KMS-11 (cell line): ENCODE results near the gene PPP4R3B.
"Not testable (repeated sequence)": the region's sequence is repeated elsewhere in the genome, so short reads cannot be mapped to it uniquely, and the experiment has no call there.

Source experiments
- H2AFZ ChIP-seq: fragments of 200-600 bp; sonication (generic); 2 replicates; pipeline ENCODE4 v1.6.1; 2016; ENCODE audit warnings: antibody characterized with exemption, mixed run types, low read depth
- H3K27ac ChIP-seq: fragments of 200-600 bp; sonication (generic); 2 replicates; pipeline ENCODE4 v1.6.1; 2016; ENCODE audit warnings: mild to moderate bottlenecking, mixed run types
- H3K27me3 ChIP-seq: fragments of 200-600 bp; sonication (generic); 2 replicates; pipeline ENCODE4 v1.6.1; 2017; ENCODE audit warnings: mild to moderate bottlenecking, low read depth, mixed run types, moderate library complexity; ENCODE audit not compliant: insufficient read depth
- H3K36me3 ChIP-seq: fragments of 200-600 bp; sonication (generic); 2 replicates; pipeline ENCODE4 v1.6.1; 2017; ENCODE audit warnings: mild to moderate bottlenecking, mixed run types; ENCODE audit not compliant: insufficient read depth
- H3K4me1 ChIP-seq: fragments of 200-600 bp; sonication (generic); 2 replicates; pipeline ENCODE4 v1.6.1; 2016; ENCODE audit warnings: mild to moderate bottlenecking, low read depth, mixed run types; ENCODE audit not compliant: poor library complexity, severe bottlenecking
- H3K4me2 ChIP-seq: fragments of 200-600 bp; sonication (generic); 2 replicates; pipeline ENCODE4 v1.7.0; 2016; ENCODE audit warnings: mild to moderate bottlenecking, mixed run types
- H3K4me3 ChIP-seq: fragments of 200-600 bp; sonication (generic); IDR thresholded peaks from 2 replicates; pipeline ENCODE4 v1.6.1; 2017; ENCODE audit warnings: low read depth, low read length, mixed read lengths; ENCODE audit not compliant: insufficient read depth
- H3K79me2 ChIP-seq: fragments of 200-600 bp; sonication (generic); 2 replicates; pipeline ENCODE4 v1.6.1; 2016; ENCODE audit warnings: low read depth, mixed run types; ENCODE audit not compliant: insufficient read depth
- H3K9ac ChIP-seq: fragments of 200-600 bp; sonication (generic); 2 replicates; pipeline ENCODE4 v1.6.1; 2016; ENCODE audit warnings: mild to moderate bottlenecking, mixed run types
- H4K20me1 ChIP-seq: fragments of 200-600 bp; sonication (generic); 2 replicates; pipeline ENCODE4 v1.6.1; 2016; ENCODE audit warnings: mild to moderate bottlenecking, mixed run types; ENCODE audit not compliant: insufficient read depth
- TF ChIP-seq, protein P1 (sequence below): fragments of 200-600 bp; sonication (generic); conservative IDR thresholded peaks from 2 replicates; pipeline ENCODE4 v1.6.1; 2017; ENCODE audit warnings: low read depth, mild to moderate bottlenecking, antibody characterized with exemption, low read length, moderate library complexity, mixed read lengths

PPP4R3B gene

DNA sequence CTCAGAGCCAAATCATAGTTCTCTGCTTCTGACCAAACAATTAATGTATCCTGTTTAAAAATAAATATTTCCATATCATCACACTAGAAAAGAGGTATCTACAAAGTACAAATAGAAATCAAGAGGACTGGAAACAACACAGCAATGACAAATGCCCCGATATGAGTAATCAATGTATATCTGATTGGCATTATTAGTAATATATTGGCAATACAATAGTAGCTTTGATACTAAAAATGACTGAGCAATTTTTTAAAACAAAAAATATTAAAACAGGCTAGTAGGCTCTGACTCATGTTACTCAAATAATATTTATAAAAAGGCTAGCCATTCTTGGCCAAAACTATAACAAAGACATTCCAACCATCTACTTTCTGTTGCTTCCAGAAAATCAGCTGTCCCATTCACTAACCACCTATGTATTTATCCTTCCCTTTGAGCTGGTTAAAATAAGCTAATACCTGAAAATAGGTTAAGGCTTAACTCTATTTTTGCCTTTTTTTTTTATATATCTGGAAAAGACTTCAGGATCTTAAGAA, 13.3 kb downstream of the PPP4R3B start:
- TF ChIP-seq, protein P1, sequence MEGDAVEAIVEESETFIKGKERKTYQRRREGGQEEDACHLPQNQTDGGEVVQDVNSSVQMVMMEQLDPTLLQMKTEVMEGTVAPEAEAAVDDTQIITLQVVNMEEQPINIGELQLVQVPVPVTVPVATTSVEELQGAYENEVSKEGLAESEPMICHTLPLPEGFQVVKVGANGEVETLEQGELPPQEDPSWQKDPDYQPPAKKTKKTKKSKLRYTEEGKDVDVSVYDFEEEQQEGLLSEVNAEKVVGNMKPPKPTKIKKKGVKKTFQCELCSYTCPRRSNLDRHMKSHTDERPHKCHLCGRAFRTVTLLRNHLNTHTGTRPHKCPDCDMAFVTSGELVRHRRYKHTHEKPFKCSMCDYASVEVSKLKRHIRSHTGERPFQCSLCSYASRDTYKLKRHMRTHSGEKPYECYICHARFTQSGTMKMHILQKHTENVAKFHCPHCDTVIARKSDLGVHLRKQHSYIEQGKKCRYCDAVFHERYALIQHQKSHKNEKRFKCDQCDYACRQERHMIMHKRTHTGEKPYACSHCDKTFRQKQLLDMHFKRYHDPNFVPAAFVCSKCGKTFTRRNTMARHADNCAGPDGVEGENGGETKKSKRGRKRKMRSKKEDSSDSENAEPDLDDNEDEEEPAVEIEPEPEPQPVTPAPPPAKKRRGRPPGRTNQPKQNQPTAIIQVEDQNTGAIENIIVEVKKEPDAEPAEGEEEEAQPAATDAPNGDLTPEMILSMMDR, result no peak
- Histone ChIP-seq H3K4me3 (no peak overlapping the region), H4K20me1 (peaks cover 7% of the 10 kb centered on the region; the same call in 1 of the 2 replicates), H3K9ac (no peak overlapping the region), H3K36me3 (no peaks in the 10 kb centered on the region), H3K27ac (no peak overlapping the region), H3K4me2 (no peak overlapping the region), H3K27me3 (no peaks in the 10 kb centered on the region), H3K4me1 (peaks cover 5% of the 10 kb centered on the region), H2AFZ (no peak overlapping the region), H3K79me2 (peaks cover 56% of the 10 kb centered on the region; the same call in 1 of the 2 replicates)

DNA sequence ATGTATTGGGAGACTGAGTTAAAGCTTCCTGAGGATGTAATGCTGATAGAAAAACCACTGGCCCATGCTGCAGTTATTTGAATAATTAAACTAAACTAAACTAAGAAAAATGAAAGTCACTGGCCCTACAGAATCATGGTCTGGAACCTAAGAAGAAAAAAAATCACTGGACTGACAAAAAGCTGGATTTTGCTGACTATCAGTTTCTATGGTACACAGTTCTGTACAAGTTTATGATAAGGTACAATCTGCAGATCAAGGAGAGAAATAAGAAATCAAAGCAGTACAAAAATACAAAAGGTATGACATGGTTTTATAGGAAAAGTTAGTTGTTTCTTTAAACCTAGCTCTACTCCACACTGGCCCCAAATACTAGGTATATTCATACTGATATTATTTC, 15.6 kb downstream of the PPP4R3B start:
- H3K79me2 ChIP-seq, result peaks cover 39% of the 10 kb centered on the region; the same call in 1 of the 2 replicates

GRCh38 chr2:55598056-55598795, 19.2 kb downstream of the PPP4R3B start:
- Histone ChIP-seq H3K4me2 (no peak overlapping the region), H3K9ac (no peak overlapping the region), H3K4me1 (peaks cover 5% of the 10 kb centered on the region), H3K4me3 (no peak overlapping the region), H2AFZ (no peak overlapping the region), H4K20me1 (peaks cover 8% of the 10 kb centered on the region; the same call in 1 of the 2 replicates), H3K36me3 (no peaks in the 10 kb centered on the region; the same call in 1 of the 2 replicates), H3K27me3 (no peaks in the 10 kb centered on the region), H3K79me2 (peaks cover 35% of the 10 kb centered on the region; the same call in 1 of the 2 replicates), H3K27ac (no peak overlapping the region)
- TF ChIP-seq, protein P1, result no peak

More for the DNA sequence above, 15.6 kb downstream of the PPP4R3B start:
- H2AFZ ChIP-seq, result no peak overlapping the region
- no peak overlapping the region for H3K27ac ChIP-seq
- peaks cover 12% of the 10 kb centered on the region; the same call in 1 of the 2 replicates for H4K20me1 ChIP-seq
- no peak overlapping the region for H3K4me3 ChIP-seq
- no peak overlapping the region for H3K4me2 ChIP-seq
- H3K4me1 ChIP-seq, result peaks cover 5% of the 10 kb centered on the region
- H3K9ac ChIP-seq, result no peak overlapping the region
- no peaks in the 10 kb centered on the region; the same call in 1 of the 2 replicates for H3K36me3 ChIP-seq
- no peaks in the 10 kb centered on the region for H3K27me3 ChIP-seq
- TF ChIP-seq, protein P1, result no peak

- not testable (repeated sequence) for H3K27me3 ChIP-seq, H3K9ac ChIP-seq, H4K20me1 ChIP-seq, H3K27ac ChIP-seq, H2AFZ ChIP-seq, H3K36me3 ChIP-seq, H3K4me3 ChIP-seq, H3K4me2 ChIP-seq, H3K4me1 ChIP-seq
- peaks cover 36% of the 10 kb centered on the region; the same call in 1 of the 2 replicates for H3K79me2 ChIP-seq
These were observed 20.6 kb downstream of the PPP4R3B start for GRCh38 chr2:55596795-55597194.

DNA sequence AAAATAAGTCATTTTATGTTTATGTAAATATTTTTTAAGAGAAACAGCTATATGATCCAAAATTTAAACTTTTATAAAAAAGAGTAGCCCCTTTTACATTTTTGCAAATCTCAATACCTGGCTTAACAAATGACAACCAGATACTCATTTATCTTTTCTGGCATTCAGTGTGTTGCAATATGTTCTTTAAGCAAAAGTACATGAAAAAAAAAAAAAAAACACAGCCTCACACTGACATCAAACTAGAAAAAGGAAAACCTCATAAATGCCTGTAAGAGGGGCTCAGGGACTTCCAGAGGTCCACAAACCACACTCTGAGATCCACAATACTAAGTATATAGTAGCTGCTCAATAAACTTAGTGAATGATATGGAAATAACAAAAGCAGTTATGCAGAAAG, 21.9 kb downstream of the PPP4R3B start:
- Histone ChIP-seq H3K4me3 (no peak overlapping the region), H2AFZ (no peak overlapping the region), H3K79me2 (peaks cover 35% of the 10 kb centered on the region; the same call in 1 of the 2 replicates), H3K36me3 (no peaks in the 10 kb centered on the region; the same call in 1 of the 2 replicates), H3K27ac (no peak overlapping the region), H3K4me1 (peaks cover 15% of the 10 kb centered on the region), H3K27me3 (no peaks in the 10 kb centered on the region), H4K20me1 (0 out of 2 replicates have a peak, but pooled peaks cover 5% of the 10 kb centered on the region), H3K9ac (no peak overlapping the region), H3K4me2 (no peak overlapping the region)
- TF ChIP-seq, protein P1, result no peak
